ENCODE measurements around the gene GRB14. TPM values are rescaled to one million over a fixed set of nuclear protein-coding genes. Genes with fewer than 3 reads are reported as not detected.
A peak's percentile ranks its signal among the peaks of the same experiment; 100 is the strongest.

The GRB14 gene
- total RNA-seq, 1 experiment from 2014 or later, result 14.9 TPM

DNA sequence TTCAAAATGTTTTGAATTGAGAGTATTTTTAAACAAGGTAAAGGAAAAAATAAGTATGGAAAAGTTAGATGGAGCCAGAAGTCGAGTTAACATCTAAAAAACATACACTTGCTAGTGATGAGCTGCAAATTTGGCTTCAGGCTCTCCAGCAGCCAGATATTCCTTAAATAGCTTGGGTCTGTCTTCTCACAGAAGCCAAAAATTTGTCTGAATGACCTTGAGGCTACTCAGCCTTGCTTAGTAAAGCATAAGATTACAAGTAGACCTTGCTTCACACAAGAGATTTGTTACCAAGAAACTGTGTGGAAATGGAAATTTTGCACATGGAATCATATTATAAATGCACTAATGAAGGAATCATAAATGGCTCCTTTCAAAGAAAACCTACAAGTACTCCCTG is 40.8 kb upstream of the GRB14 start:
- H3K9me3 Mint-ChIP-seq, result peaks cover 16% of the 10 kb centered on the region
- ChIA-PET CTCF (no interaction called here), POLR2A (no interaction called here)
- no peak overlapping the region for H3K4me3 Mint-ChIP-seq
- peaks cover 8% of the 10 kb centered on the region for H3K36me3 Mint-ChIP-seq
- peaks cover 7% of the 10 kb centered on the region for H3K4me1 Mint-ChIP-seq
- TF ChIP-seq, protein P1, sequence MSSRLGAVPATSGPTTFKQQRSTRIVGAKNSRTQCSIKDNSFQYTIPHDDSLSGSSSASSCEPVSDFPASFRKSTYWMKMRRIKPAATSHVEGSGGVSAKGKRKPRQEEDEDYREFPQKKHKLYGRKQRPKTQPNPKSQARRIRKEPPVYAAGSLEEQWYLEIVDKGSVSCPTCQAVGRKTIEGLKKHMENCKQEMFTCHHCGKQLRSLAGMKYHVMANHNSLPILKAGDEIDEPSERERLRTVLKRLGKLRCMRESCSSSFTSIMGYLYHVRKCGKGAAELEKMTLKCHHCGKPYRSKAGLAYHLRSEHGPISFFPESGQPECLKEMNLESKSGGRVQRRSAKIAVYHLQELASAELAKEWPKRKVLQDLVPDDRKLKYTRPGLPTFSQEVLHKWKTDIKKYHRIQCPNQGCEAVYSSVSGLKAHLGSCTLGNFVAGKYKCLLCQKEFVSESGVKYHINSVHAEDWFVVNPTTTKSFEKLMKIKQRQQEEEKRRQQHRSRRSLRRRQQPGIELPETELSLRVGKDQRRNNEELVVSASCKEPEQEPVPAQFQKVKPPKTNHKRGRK (CRISPR knock-in tag; IDR thresholded peaks at IDR 0.05; ENCODE audit: borderline replicate concordance), result no peak
- TF ChIP-seq SMAD4 (CRISPR knock-in tag; IDR thresholded peaks at IDR 0.05), result no peak
- no peak for TF ChIP-seq TP53 (CRISPR knock-in tag; IDR thresholded peaks at IDR 0.05)
- TF ChIP-seq NR2C2 (CRISPR knock-in tag; IDR thresholded peaks at IDR 0.05), result no peak
- TF ChIP-seq ATF1 (CRISPR knock-in tag; IDR thresholded peaks at IDR 0.05), result no peak
- no peak for TF ChIP-seq ZNF232 (CRISPR knock-in tag; IDR thresholded peaks at IDR 0.05)
- no peak for TF ChIP-seq FOXK1 (CRISPR knock-in tag; IDR thresholded peaks at IDR 0.05)
- no peak for TF ChIP-seq ZNF121 (CRISPR knock-in tag; IDR thresholded peaks at IDR 0.05)
- no peak for TF ChIP-seq CREB1 (CRISPR knock-in tag; IDR thresholded peaks at IDR 0.05)
- no peak for TF ChIP-seq NR3C1 (CRISPR knock-in tag; conservative IDR thresholded peaks at IDR 0.05; ENCODE audit: low read depth)
- TF ChIP-seq KAT7 (CRISPR knock-in tag; IDR thresholded peaks at IDR 0.05; ENCODE audit: borderline replicate concordance), result no peak
- TF ChIP-seq, protein P2, sequence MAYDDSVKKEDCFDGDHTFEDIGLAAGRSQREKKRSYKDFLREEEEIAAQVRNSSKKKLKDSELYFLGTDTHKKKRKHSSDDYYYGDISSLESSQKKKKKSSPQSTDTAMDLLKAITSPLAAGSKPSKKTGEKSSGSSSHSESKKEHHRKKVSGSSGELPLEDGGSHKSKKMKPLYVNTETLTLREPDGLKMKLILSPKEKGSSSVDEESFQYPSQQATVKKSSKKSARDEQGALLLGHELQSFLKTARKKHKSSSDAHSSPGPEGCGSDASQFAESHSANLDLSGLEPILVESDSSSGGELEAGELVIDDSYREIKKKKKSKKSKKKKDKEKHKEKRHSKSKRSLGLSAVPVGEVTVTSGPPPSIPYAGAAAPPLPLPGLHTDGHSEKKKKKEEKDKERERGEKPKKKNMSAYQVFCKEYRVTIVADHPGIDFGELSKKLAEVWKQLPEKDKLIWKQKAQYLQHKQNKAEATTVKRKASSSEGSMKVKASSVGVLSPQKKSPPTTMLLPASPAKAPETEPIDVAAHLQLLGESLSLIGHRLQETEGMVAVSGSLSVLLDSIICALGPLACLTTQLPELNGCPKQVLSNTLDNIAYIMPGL (CRISPR knock-in tag; IDR thresholded peaks at IDR 0.05), result no peak
- TF ChIP-seq ZNF317 (CRISPR knock-in tag; IDR thresholded peaks at IDR 0.05; ENCODE audit: borderline replicate concordance, low read depth), result no peak
- TF ChIP-seq CREM (CRISPR knock-in tag; IDR thresholded peaks at IDR 0.05), result no peak
- TF ChIP-seq, protein P3, sequence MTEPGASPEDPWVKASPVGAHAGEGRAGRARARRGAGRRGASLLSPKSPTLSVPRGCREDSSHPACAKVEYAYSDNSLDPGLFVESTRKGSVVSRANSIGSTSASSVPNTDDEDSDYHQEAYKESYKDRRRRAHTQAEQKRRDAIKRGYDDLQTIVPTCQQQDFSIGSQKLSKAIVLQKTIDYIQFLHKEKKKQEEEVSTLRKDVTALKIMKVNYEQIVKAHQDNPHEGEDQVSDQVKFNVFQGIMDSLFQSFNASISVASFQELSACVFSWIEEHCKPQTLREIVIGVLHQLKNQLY (CRISPR knock-in tag; IDR thresholded peaks at IDR 0.05), result no peak
- H3K27ac Mint-ChIP-seq, result no peak overlapping the region
- H3K27me3 Mint-ChIP-seq (ENCODE audit: low read depth), result no peaks in the 10 kb centered on the region
- no peak for DNase-seq (ENCODE audit: low spot score)
- no peak for ATAC-seq

DNA sequence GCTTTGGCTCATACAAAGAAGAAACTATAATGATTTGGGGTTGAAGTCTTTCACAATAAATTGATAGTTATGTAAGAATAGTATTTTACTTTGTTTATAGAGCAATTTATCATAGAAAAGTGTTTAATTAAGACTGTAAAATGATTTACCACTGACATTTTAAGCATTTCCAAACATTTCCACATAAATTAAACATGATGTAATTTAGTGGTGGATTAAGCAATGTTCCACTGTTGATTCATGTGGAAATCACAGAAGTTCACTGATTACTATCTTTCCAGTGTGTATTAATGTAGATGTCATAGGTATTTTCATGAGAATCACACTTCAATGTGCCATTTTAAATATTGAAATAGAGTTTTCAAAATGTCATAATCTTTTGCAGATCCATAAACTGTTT is 40.1 kb upstream of the GRB14 start:
- Mint-ChIP-seq H3K4me3 (no peak overlapping the region), H3K27me3 (ENCODE audit: low read depth) (no peaks in the 10 kb centered on the region), H3K36me3 (peaks cover 8% of the 10 kb centered on the region), H3K27ac (no peak overlapping the region), H3K4me1 (peaks cover 7% of the 10 kb centered on the region), H3K9me3 (peaks cover 16% of the 10 kb centered on the region)
- ChIA-PET CTCF (no interaction called here), POLR2A (no interaction called here)
- TF ChIP-seq GABPB1 (CRISPR knock-in tag; IDR thresholded peaks at IDR 0.05), result peak; percentile 79
- TF ChIP-seq, protein P4, sequence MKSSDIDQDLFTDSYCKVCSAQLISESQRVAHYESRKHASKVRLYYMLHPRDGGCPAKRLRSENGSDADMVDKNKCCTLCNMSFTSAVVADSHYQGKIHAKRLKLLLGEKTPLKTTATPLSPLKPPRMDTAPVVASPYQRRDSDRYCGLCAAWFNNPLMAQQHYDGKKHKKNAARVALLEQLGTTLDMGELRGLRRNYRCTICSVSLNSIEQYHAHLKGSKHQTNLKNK (CRISPR knock-in tag; IDR thresholded peaks at IDR 0.05), result no peak
- no peak for ATAC-seq
- no peak for DNase-seq (ENCODE audit: low spot score)

DNA sequence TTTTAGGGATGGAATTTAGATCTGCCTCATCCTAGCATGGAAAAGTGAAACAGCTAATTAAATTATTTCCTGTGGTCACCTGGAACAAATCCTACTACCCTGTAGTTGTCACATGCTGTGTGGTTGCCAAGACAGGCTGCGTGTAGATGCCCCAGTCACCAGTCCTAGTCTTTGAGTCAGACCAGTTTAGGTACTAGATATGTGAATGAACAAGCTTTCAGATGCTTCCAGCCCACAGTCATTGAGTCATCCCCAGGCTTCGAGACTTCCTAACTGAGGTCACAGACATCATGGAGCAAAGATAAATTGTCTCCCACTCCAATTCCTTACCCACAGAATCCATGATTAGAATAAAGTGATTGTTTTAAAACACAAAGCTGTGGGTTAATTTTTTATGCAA is 35.8 kb upstream of the GRB14 start:
- DNase-seq (ENCODE audit: low spot score) (no peak), ATAC-seq (no peak)
- ChIA-PET POLR2A (no interaction called here), CTCF (interaction anchor here (0.9 to 1.5 kb wide), 2 partner anchors 97 to 185 kb away, joined by 3 to 4 read pairs; partner anchors contain the start of gene COBLL1)
- TF ChIP-seq ZNF423 (CRISPR knock-in tag; IDR thresholded peaks at IDR 0.05), result no peak
- no peak for TF ChIP-seq JAZF1 (CRISPR knock-in tag; IDR thresholded peaks at IDR 0.05)
- no peak for TF ChIP-seq CREB1 (CRISPR knock-in tag; IDR thresholded peaks at IDR 0.05)
- TF ChIP-seq ZNF138 (CRISPR knock-in tag; conservative IDR thresholded peaks at IDR 0.05), result no peak
- TF ChIP-seq, protein P5, sequence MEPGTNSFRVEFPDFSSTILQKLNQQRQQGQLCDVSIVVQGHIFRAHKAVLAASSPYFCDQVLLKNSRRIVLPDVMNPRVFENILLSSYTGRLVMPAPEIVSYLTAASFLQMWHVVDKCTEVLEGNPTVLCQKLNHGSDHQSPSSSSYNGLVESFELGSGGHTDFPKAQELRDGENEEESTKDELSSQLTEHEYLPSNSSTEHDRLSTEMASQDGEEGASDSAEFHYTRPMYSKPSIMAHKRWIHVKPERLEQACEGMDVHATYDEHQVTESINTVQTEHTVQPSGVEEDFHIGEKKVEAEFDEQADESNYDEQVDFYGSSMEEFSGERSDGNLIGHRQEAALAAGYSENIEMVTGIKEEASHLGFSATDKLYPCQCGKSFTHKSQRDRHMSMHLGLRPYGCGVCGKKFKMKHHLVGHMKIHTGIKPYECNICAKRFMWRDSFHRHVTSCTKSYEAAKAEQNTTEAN (CRISPR knock-in tag; IDR thresholded peaks at IDR 0.05), result no peak
- peaks cover 15% of the 10 kb centered on the region for H3K4me1 Mint-ChIP-seq
- no peak overlapping the region for H3K27ac Mint-ChIP-seq
- H3K36me3 Mint-ChIP-seq, result peaks cover 8% of the 10 kb centered on the region
- H3K4me3 Mint-ChIP-seq, result no peak overlapping the region
- H3K27me3 Mint-ChIP-seq (ENCODE audit: low read depth), result peaks cover 11% of the 10 kb centered on the region
- peaks cover 16% of the 10 kb centered on the region for H3K9me3 Mint-ChIP-seq
